HG02623 (cell line): ENCODE data around the gene GVQW3.
"Not testable (repeated sequence)": the region's sequence is repeated elsewhere in the genome, so short reads cannot be mapped to it uniquely, and the experiment has no call there.

Experiments
- ATAC-seq: cut with Tn5 transposase; IDR thresholded peaks from one replicate; pipeline ENCODE4 v1.9.1; 2021; ENCODE audit warnings: moderate library complexity; ENCODE audit not compliant: unreplicated experiment

The GVQW3 gene

DNA sequence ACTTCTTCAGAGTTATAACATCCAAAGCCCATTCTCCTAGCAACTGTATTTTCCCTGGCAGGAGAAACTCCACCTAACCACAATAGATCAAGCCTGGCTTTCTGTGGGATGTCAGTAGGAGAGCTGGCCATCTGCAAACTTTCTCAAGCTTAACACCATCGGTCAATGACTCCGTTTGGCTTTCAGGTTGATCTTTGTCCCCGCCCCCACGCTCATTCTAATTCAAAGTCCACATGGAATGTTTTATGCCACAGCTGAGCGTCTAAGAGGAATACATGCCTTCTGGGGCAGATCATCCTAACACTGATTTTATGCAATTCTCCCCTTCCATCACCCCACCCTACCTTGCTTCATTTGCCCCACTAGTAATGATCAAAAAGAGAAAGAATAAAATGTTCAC lies 4.8 kb downstream of the GVQW3 start:
- no peak for ATAC-seq

- ATAC-seq: no peak
These were observed 7.3 kb downstream of the GVQW3 start for GRCh38 chr11:76388408-76388807.

- ATAC-seq: no peak
These were observed 9.9 kb downstream of the GVQW3 start for GRCh38 chr11:76391021-76391420.

GRCh38 chr11:76391811-76392475 lies 10.8 kb downstream of the GVQW3 start:
- ATAC-seq: no peak

DNA sequence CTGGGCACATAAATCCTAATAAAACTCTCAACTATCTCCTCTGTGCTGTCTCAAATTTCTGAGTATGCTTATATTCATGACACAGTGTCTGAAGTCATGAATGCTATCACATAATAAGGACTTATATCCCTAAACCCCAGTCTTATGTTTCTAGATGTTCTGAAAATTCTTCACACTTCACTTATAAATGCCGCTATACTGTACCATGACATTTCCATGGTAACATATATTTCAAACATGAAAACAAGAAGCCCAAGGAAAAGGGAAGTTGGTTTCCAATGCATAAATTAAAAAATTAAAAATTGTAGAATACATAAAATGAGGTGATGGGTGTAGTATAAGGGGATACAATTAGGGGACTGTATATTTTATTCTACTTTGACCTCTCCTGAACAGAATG lies 11.7 kb downstream of the GVQW3 start:
- no peak for ATAC-seq

- ATAC-seq: no peak
These were observed 13.3 kb downstream of the GVQW3 start for GRCh38 chr11:76394411-76394810.

DNA sequence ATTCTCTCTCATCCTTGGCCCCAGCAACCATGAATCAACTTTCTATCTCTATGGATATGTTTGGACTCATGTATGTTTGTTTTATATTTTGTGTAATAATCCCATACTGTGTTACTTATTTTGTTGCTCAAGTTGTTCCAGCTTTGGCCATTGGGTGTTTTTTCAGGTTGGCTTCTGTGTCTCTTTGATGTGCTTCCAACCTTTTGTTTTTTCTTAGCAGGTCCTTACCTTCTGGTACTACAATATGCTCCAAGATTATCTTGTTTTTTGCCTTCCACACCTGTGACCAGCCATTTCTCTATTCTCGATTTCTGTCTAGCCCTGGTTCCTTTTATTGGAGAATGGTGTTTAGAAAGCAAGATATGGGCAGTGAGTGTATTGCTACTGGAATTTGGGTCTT lies 14.2 kb downstream of the GVQW3 start:
- ATAC-seq: no peak

GRCh38 chr11:76397383-76397782 lies 16.3 kb downstream of the GVQW3 start:
- no peak for ATAC-seq

DNA sequence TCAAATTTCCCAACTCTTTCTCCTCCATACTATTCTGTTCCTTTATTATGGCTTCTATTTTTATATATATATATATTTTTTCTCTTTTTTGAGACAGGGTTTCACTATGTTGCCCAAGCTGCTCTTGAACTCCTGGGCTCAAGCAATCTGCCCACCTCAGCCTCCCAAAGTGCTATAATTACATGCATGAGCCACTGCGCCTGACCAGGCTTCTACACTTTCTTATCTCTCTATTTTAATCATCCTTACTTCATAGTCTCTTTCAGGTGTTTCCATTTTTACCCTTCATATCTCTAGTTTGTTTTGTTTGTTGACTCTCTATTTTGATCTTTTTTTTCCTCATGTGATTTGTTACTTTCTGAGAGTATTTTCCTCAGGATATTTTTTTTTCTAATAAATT lies 19.8 kb downstream of the GVQW3 start:
- no peak for ATAC-seq

- ATAC-seq: not testable (repeated sequence)
These were observed 20.4 kb downstream of the GVQW3 start for GRCh38 chr11:76401484-76401883.

DNA sequence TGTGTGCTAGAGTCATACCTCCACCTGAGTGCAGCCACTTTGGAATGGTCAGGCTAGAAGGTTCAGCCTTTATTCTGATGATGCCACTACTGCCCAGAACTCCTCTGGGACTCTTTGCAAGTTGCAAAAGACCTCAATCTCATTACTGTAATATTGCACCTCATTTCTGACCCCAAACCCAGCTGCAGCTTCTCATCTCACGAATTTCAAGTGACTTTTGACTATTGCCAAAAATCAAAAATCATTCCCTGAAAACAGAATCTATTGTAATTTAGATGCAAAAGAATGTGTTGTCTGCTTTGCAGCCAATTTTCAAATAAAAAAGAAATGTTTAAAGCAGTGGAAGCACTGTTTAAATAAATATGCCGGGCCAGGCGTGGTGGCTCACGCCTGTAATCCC lies 25.2 kb downstream of the GVQW3 start:
- no peak for ATAC-seq

GRCh38 chr11:76408171-76408965 lies 27.2 kb downstream of the GVQW3 start:
- no peak for ATAC-seq

GRCh38 chr11:76410851-76411357 lies 29.8 kb downstream of the GVQW3 start:
- ATAC-seq: no peak

DNA sequence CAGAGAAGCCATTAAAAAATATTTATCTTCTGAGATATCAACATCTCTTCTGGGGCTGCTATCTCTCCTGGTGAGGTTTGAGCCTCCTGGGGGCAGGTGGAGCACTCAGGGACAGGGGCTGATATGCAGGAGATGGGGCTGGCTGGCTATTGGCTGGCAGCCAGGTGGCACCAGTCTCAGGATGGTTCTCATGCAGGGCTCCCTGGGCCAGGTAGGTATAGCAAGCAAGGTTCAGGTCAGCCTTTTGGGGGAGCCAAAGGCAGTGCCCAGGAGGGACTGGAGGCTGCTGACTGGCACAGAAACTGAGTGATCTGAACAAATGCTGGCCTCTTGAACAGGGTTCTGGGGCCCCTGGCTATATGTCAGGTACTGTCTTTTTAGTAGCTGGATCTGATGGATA lies 34.0 kb downstream of the GVQW3 start:
- no peak for ATAC-seq

- no peak for ATAC-seq
These were observed 38.8 kb downstream of the GVQW3 start for GRCh38 chr11:76419896-76420295.

DNA sequence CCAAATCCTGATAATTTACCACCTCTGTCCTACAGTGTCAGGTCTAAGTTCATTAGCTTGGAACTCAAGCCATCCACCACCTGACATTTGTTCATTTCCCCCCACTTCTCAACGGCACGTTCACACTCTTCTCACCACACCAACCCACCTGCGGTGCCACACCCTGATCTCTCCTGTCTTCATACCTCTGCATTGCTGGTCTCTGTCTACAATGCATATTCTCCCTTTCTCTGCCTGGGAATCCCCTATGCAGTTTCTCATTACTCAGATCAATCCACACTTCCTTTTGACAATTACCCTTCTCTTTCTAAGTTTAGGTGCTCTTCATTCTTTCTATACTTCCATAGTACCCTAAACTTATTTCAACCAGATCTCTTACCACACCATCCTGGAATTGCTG lies 43.3 kb downstream of the GVQW3 start:
- peak; percentile 63 for ATAC-seq

DNA sequence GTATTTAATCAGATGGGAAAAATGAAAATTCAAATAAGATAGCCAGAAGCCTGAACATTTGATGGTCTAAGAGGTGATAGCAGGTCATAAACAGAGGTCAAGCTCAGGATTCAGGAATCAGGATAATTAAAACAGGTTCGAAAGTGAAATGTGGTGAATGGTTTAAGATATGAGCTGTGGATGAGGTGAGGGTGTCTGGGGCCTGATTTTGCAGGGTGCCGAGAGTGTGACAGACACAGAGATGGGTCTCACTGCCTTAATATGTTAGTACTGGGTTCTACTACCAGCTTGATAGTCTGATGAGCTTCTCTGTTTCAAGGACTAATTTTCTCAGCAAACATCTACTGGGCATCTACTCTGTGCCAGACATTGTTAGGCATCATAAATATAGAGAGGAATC lies 43.8 kb downstream of the GVQW3 start:
- no peak for ATAC-seq

DNA sequence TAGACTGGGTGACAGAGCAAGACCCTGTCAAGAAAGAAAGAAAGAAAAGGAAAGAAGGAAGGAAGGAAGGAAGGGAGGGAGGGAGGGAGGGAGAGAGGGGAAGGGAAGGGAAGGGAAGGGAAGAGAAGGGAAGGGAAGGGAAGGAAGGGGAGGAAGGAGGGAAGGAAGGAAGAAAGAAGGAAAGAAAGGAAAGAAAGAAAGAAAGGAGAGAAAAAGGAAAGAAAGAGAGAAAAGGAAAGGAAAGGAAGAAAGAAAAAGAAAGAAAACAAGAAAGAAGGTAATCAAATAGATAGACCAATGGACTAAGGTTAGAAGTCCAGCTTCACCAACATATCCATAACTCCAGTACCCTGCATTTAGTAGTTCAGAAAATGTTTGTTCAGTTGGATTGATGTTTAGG lies 45.5 kb downstream of the GVQW3 start:
- ATAC-seq: no peak

DNA sequence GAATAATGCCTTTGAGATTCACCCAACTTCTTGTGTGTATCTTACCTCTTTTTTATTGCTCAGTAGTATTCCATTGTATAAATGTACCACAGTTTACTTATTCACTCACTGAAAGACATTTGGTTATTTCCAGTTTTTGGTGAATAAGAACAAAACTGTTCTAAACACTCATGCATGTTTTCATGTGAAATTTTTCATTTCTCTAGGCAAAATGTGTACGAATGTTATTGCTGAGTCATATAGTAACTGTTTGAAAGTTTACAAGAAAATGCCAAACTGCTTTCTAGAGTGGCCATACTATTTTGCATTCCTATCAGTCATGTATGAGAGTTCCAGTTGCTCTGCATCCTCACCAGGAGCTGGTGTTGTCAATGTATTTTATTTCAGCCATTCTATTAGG lies 54.9 kb downstream of the GVQW3 start:
- ATAC-seq: no peak

GRCh38 chr11:76443268-76443980 lies 62.3 kb downstream of the GVQW3 start:
- ATAC-seq: no peak

- ATAC-seq: no peak
These were observed 62.9 kb downstream of the GVQW3 start for GRCh38 chr11:76444065-76444383.
